GM12891 (cell line): ENCODE data around the gene MLIP.

ENCODE experiments used
- POLR2A ChIP-seq: IDR thresholded peaks from 2 replicates; pipeline ENCODE4 v1.6.1; 2011; ENCODE audit warnings: low read depth, low read length, control low read depth
- POLR2AphosphoS5 ChIP-seq: IDR thresholded peaks from 2 replicates; pipeline ENCODE4 v1.6.1; 2011; ENCODE audit warnings: low read depth, low read length, control low read depth
- TAF1 ChIP-seq: IDR thresholded peaks from 2 replicates; pipeline ENCODE4 v1.6.1; 2011; ENCODE audit warnings: low read depth, low read length, control low read depth

GRCh38 chr6:54134935-54135334, 23.7 kb downstream of the MLIP start:
- TF ChIP-seq POLR2A (no peak), TAF1 (no peak), POLR2AphosphoS5 (no peak)
